GM19043 (cell line): ENCODE data around the gene KRT79.
"Not testable (repeated sequence)": the region's sequence is repeated elsewhere in the genome, so short reads cannot be mapped to it uniquely, and the experiment has no call there.

Source experiments
- ATAC-seq: cut with Tn5 transposase; IDR thresholded peaks from one replicate; pipeline ENCODE4 v1.9.1; 2021; ENCODE audit warnings: low read depth; ENCODE audit not compliant: unreplicated experiment

KRT79 gene

DNA sequence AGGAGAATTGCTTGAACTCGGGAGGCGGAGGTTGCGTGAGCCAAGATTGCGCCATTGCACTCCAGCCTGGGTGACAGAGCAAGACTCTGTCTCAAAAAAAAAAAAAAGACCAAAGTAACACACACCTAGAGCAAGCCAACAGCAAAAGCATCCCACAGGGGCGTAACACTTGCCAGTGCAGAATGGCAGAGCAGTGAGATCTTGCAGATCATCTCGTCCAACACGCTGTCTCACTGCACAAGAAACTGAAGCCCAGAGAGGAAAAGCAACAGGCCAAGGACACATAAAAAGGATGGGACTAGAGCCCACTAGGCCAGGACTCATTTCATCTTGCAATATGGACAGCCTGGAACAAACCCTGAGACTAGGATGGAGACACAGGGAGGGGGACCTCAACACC lies 27.4 kb upstream of the KRT79 start:
- no peak for ATAC-seq

DNA sequence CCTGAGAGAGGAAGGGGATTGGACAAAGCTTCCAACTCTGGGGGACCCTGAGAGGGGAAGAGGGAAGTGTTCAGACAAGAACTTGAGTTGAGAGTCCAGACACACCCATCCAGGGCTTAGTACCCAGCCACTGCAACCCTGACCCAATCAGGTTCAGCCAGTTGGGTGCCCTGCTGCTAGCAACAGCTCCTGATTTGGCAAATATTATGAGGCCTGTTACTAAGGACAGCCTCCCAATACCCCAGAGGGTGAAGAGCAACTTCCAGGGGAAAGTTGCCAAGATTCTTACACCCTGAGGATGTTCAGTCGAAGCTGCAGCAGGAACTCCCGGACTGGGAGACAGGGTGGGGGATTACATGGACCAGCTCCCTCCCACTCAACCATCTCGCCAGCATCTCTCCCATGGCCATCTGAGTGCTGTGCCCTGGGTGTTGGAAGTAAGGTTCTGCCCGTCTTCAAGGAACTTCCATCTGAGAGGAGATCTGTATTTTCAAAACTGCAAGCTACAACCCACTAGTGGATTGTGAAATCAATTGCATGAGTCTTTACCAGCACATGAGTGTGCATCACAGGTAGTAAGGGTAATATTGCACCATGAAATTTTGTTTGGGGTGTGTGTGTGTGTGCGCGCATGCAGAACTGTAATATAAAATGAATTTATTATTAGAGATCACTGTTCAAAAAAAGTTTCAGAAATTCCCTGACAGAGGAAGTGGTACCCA lies 26.2 kb upstream of the KRT79 start:
- ATAC-seq: no peak

DNA sequence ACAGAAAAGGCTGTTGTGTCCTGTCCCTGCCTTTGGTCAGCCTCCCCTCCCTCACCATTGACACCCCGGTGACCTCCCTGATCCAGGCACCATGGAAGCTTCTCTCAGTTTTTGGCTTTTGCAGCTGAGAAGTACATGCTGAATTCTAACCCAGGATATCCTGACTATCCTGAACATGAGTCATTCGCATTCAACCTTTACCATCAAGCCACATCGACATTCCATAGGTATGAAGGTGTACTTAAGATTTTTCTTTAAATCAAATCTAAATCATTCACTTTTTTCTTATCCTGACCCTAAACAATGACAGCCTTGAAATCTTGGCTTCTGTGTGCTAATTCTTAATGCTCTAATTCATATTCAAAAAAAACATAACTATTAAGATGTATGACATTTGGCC lies 23.4 kb upstream of the KRT79 start:
- ATAC-seq: no peak

DNA sequence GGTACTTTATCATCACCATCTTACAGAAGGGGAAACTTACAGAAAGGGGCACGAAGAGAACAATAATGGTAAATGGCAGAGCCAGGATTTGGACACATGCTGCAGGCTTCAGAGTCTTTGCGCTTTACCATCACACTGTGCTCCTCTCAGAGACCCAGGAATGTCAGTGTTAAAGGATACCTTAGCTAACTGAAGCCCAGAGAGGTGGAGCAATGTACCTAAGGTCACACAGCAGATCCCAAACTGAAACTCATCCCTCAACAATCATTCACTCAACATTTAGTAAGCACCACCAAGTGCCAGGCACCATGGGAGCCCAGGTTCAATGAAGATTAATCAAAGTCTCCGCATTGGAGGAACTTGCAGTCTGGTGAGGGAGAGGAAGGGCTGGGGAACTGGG lies 22.7 kb upstream of the KRT79 start:
- no peak for ATAC-seq

DNA sequence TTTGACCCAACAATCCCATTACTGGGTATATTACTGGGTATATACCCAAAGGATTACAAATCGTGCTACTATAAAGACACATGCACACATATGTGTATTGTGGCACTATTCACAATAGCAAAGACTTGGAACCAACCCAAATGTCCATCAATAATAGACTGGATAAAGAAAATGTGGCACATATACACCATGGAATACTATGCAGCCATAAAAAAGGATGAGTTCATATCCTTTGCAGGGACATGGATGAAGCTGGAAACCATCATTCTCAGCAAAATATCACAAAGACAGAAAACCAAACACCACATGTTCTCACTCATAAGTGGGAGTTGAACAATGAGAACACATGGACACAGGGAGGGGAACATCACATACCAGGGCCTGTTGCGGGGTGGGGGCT lies 22.0 kb upstream of the KRT79 start:
- ATAC-seq: not testable (repeated sequence)

DNA sequence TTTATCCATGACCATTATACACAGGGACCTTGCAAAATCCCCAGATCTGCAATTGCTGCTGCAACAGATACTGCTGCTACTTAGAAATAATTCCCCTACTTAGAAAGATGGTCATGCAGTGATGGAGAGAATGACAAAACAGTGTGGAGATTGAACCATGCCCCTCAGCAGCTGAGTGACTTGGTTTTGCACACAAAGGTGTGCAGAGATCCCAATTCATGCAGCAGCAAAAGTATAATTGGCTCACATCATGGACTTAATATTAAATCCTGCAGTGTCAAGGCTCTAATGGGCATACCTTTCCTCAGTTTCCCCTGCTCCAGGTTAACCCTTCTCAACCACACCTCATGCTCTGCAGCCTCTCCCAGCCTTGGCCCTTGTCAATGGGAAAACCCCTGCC lies 17.7 kb upstream of the KRT79 start:
- ATAC-seq: no peak

DNA sequence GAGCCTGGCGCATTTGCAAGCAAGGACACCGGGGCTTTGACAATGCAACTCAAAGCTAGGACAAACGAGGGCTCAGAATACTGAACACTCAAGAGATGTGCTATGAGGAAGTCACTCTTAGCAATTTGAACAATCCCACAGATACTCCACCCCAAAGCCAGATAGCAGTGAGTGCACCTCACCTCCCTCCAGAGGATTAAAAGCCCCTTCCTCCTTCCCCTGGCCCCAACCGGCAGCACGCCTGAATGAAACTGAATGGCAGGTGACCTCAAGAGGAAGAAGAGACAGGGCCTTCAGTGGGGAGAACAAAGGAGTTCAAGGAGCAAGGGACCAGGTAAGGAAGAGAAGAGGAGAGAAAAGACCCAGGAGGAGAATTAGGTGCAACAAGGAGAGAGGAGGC lies 16.6 kb upstream of the KRT79 start:
- no peak for ATAC-seq

DNA sequence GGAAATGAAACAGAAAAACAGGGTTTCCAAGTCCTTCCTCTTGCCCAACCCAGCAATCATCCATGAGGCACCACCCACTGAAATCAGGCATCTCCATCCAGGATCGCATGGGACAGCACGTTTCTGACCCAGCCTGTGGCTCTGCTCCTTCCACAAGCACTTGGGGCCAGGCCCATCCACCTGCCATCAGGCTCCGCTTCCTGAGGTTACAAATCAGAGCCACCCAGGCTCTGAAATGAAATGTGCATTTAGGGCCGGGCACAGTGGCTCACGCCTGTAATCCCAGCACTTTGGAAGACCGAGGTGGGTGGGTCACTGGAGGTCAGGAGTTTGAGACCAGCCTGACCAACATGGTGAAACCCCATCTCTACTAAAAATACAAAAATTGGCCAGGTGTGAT lies 15.4 kb upstream of the KRT79 start:
- ATAC-seq: no peak

DNA sequence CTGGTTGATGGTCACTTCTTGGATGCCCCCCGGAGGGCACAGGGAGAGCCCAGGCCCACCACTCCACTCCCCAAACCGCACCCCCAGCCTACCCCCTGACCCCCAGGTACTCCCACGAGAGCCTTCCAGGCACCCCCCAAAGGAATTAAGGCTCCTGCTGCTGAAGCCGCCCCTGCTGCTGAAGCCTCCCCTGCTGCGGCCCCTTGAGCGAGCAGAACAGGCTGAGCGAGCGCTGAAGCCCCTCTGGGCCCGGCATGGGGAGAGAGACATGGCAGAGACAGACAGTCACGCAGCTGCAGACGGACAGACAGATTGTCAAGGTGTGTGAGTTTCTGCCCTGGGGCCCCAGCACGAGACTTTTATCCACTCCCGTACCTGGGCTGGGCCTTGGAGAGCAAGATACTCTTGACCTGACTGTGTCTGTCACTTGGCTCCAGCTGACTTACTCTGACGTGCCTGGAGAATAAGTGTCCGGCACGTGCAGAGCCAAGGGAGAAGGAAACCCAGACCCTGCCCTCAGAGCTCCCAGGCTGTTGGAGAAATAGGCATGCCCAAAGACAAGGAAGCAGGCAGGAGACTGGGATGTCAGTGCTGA lies 14.6 kb upstream of the KRT79 start, which contains the start of gene KRT78:
Gene KRT78 (minus strand): TSS at position 334 of the 595 bp plus-strand sequence. CDS start 64 bp downstream, at position 270.
- ATAC-seq: no peak

DNA sequence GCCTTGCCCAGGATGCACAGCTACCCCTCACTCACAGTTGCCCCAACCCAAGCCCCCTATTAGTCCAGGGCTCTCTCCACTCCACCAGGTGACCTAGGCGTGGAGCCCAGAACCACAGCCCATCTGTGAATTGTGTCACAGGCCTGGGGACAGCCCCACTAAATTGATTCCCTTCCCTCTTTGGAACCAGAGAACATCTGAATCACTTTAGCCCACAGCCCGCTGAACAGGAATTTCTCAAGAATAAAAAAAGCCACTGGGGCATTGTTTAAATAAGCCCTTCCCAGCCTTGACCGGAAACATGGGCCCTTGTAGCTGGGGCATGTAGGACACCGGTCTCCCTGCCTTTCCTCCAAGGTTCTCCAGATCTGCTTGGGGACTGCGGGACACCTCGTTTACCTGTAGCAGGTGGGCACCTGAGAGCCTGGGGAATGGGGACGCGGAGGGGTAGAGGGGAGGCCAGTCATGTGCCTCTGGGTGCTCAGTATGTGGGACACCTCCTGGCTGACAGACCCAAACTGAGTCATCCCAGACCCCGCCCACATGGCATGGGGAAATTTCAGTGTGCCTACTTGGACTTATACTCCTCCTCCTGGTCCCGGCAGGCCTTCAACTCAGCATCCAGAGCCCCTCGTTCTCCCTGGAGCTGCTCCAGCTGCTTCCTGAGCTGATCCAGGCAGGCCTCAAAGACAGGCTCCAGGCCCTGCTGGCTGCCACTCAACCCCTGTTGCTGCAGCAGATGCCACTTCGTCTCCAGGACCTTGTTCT lies 13.4 kb upstream of the KRT79 start:
- ATAC-seq: no peak

DNA sequence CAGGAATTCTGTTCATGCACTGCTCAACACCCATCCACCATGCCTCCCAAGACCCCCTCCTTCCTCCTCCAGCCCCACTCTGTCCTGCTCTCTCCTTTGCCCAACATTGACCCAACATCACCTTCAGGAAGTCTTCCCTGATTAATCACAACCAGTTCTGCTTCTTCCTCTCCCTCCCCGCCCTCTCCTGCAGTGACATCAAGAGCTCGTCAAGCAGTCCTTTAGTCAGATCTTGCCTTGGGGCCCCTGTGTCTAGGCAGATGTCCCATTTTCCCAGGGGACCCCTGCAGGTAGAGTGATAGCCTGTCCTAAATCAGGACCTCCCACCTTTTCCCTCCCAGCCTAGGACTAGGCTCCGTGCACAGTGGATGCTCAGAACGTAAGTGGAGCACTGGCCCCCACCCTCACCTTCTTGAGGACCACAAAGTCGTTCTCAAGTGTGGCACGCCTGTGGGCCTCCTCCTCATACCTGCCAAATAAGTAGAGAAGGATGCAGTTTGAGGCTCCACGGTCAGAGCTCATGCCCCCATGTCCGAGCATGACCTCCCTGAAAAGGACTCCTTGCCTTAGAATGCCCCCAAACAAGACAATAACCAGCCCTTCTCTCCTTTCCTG lies 12.4 kb upstream of the KRT79 start:
- ATAC-seq: no peak

DNA sequence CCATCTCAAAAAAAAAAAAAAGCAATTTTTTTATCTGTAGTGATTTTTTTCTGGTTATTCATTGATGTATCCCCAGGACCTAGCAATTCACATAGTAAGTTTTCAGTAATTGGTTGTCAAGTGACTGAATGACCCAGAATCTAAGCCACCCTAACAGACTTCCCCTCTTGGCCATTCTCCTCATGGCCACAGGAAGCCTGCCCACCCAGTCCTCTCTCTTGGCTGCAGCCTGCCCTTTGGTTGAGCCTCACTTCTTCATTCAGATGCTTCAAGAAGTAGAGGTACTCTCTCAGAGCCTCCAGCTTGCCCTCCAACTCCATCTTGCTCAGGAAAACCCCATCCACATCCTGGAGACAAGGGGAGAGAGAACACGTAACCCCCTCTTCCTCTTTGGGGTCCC lies 11.8 kb upstream of the KRT79 start:
- no peak for ATAC-seq

DNA sequence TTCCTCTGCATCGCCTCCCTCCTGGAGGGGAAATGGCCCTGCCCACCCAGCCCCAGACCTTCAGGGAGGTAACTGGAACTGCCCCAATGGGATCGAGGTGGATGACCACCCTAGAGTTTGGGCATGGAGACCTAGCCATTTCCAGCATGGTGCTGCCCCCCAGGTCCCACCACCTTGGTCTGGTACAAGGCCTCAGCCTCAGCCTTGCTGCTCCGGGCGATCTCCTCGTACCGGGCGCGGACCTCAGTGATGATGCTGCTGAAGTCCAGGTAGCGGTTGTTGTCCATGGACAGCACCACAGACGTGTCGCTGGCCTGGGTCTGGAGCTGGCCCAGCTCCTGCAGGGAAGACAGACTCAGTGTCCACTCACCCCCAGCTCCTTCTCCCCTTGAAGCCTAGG lies 10.3 kb upstream of the KRT79 start:
- ATAC-seq: no peak

DNA sequence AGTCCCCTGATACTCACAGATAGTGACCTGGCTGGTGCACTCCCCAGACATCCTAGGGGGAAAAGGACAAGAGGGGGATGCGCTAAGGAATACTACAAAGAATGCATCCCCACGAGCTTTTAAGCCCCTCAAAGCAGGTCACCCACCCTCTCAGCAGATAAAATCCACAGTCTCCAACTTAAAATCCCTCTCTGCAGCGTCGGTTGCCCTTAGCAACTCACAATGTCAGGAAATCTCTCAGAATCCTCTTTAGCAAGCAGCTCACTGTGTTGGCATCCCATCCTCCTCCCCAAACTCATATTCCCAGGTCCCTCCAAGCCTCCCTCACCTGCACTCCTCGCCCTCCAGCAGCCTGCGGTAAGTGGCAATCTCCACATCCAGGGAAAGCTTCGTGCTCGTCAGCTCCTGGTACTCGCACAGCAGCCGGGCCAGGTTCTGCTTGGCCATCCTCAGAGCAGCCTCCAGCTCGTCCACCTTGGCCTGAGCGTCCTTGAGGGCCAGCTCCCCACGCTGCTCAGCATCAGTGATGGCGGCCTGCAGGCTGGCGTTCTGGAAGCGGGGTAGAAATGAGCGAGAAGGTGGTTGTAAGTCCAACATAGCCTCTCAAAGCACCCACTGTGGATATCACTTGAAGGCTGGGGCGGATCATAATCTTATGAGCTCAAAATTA lies 5.5 kb upstream of the KRT79 start:
- no peak for ATAC-seq

DNA sequence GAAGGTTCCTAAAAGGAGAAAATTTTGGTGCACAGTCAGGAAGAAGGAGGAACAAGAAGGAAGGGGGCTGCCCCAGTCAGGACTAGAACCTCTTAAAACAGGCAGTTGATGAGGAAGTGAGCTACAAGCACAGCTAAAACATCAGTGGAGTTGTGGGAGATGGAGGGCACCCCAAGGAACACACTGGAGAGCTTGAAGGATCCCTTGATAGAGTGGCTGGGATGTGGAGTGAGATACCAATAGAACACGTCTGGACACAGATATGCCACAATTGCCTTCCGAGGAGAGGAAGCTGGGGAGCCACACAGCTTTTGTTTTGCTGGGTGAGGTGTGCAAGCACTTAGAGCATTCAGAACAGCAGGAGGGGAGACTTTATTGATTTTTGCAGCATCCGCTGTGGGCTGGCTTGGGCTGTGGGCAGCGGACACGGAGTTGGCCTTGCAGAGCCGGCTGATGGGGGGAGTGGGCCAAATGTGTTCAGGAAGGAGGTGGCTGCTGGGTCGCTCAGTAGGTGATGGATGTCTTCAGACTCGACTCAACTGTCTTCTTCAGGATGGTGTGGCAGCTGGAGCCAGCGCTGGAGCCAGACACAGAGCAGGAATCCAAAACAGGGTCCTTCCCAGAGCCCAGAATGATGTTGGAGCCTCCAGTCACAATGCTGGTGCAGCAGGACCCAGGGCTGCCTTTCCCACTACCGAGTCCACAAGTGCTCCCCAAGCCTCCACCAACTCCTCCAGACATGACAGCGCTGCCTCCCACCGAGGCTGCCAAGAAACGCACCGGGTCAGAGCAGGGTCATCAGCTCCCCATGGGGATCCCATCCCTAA lies 4.7 kb upstream of the KRT79 start:
- ATAC-seq: no peak

DNA sequence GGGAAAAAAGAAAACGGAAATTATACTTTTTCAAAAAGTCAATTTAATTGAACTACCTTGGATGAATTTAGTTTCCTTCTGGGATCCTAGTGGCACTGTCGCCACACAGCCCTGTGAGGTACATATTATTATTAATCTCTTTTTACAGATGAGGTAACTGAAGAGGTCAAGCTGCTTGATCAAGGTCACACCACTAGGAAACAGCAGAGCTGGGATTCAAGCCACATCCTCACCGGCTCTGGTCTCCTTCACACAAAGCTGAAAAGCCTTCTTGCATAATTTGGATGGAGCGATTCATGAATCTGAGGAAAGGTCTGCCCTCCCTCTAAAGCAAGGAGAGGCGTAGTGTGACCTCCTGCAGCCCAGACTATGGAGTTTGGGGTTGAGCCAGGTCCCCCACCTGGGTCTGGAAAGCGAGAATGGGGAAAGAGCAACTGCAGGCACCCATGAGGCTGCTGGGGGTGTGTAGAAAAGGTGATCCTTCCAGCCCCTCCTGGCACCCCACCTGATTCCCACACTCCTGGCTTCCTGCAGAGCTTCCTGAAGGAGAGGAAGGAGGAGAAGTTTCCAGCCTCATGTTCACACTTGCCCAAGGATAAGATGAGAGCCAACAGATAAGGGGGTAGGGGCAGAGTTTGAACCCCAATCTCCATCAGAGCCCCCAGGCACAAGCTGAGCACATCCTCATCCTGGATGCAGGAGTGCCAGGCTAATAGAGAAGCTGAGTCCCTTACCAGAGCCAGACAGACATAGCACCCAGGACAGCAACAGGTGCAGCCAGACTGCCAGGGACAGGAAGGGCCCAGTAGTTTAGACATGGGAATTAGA lies 3.9 kb upstream of the KRT79 start:
- no peak for ATAC-seq

DNA sequence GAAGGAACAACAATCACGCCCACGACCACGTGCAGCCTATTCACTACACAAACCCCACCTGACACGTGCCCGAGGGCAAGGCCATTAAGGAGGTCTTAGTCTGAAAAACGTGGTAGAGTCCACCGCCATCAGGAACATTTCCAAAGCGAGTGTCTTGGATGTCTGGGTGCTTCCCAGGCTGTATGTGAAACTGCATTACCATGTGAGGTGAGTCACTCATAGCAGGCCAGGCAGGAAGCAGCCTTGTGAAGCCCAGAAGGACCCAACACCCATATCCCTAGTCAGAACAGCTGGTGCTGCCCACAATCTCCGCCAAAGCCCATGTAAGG lies 3.3 kb upstream of the KRT79 start:
- no peak for ATAC-seq

DNA sequence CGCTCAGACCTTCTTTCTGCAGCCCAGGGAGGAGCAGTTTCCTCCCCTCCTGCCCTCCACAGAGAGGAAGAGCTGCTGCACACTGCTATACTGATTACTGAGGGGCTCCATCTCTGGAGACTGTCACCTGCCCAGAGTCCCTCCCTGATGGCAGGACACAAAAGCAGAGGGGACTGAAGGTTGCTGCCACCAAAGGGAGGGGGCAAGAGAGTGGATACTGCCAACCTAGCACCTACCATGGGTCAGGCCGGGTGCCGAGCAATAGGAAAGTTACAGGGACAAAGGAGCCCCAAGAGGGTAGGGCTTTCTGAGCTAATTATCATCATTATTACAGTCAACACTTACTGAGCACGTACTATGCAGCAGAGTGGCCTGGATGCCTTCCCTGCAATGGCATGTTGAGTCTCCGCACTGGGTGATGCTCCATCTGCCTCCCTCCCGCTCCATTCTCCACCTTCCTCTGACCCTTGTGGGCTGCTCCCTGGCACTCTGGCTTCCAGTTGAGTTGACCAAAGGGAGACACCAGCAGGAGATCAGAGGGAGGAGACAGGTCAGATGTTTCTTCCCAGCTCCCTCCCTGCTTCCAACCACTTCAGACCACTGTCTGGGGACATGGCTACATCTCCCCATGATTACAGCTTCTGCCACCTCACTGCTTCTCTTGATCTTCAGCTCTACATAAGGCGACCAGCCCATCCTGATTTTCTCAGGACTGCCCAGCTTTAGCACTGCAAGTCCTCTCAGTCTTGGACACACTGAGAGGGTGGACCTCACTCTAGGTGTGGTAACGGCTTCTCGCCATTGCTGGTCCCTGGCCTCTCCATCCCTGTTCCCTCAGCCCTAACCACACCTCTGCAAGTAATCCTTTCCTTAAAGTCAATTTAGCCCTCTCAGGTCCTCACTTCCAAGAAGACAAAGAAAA lies 2.6 kb upstream of the KRT79 start:
- no peak for ATAC-seq
